ENCODE results near the gene ATP6V0A4. TPM values are rescaled to one million over a fixed set of nuclear protein-coding genes. Genes with fewer than 3 reads are reported as not detected.

Gene ATP6V0A4
- total RNA-seq, 1 experiment from 2014 or later, result not detected

GRCh38 chr7:138802706-138803105 lies 4.7 kb upstream of the ATP6V0A4 start:
- Histone ChIP-seq H3K4me1 (ENCODE audit: insufficient read depth, low read length, poor library complexity, severe bottlenecking) (no peaks in the 10 kb centered on the region), H3K4me3 (ENCODE audit: low read depth, low read length, poor library complexity, severe bottlenecking) (no peak overlapping the region), H3K9me3 (ENCODE audit: low read depth, low read length, poor library complexity, severe bottlenecking) (no peaks in the 10 kb centered on the region), H3K27me3 (replicated peaks; ENCODE audit: insufficient read depth, low read depth, low read length, poor library complexity) (peaks cover 51% of the 10 kb centered on the region), H3K27ac (ENCODE audit: low read depth, low read length, poor library complexity, severe bottlenecking) (no peak overlapping the region), H3K36me3 (ENCODE audit: insufficient read depth, low read length, poor library complexity, severe bottlenecking) (no peaks in the 10 kb centered on the region)
- ChIA-PET POLR2A (ENCODE audit: low non-redundant PET) (no interaction called here), CTCF (no interaction called here)
- no peak for DNase-seq (ENCODE audit: low spot score)
- TF ChIP-seq EZH2 (IDR thresholded peaks at IDR 0.05; ENCODE audit: borderline replicate concordance, low read depth, low read length, poor library complexity, severe bottlenecking), result no peak
- no peak for TF ChIP-seq CTCF (conservative IDR thresholded peaks at IDR 0.05; ENCODE audit: low read depth, low read length)
- BruUV-seq (replicated peaks), result no TSS peak
- intact Hi-C loops (cut with micrococcal nuclease; ENCODE audit: unreplicated experiment), result no loop called here

GRCh38 chr7:138801256-138801655 lies 3.3 kb upstream of the ATP6V0A4 start:
- POLR2A ChIA-PET (ENCODE audit: low non-redundant PET), result no interaction called here
- Histone ChIP-seq H3K9me3 (ENCODE audit: low read depth, low read length, poor library complexity, severe bottlenecking) (no peaks in the 10 kb centered on the region), H3K4me1 (ENCODE audit: insufficient read depth, low read length, poor library complexity, severe bottlenecking) (no peaks in the 10 kb centered on the region), H3K36me3 (ENCODE audit: insufficient read depth, low read length, poor library complexity, severe bottlenecking) (no peaks in the 10 kb centered on the region), H3K4me3 (ENCODE audit: low read depth, low read length, poor library complexity, severe bottlenecking) (no peak overlapping the region), H3K27ac (ENCODE audit: low read depth, low read length, poor library complexity, severe bottlenecking) (no peak overlapping the region), H3K27me3 (replicated peaks; ENCODE audit: insufficient read depth, low read depth, low read length, poor library complexity) (peaks cover 61% of the 10 kb centered on the region)
- BruUV-seq (replicated peaks), result no TSS peak
- TF ChIP-seq EZH2 (IDR thresholded peaks at IDR 0.05; ENCODE audit: borderline replicate concordance, low read depth, low read length, poor library complexity, severe bottlenecking), result no peak
- no peak for TF ChIP-seq CTCF (conservative IDR thresholded peaks at IDR 0.05; ENCODE audit: low read depth, low read length)
- intact Hi-C loops (cut with micrococcal nuclease; ENCODE audit: unreplicated experiment), result no loop called here
- no peak for DNase-seq (ENCODE audit: low spot score)
- CTCF ChIA-PET, result no interaction called here

- H3K27ac ChIP-seq (ENCODE audit: low read depth, low read length, poor library complexity, severe bottlenecking), result no peak overlapping the region
- no peak for DNase-seq (ENCODE audit: low spot score)
- no TSS peak for BruUV-seq (replicated peaks)
- CTCF ChIA-PET, result no interaction called here
- no peak overlapping the region for H3K4me3 ChIP-seq (ENCODE audit: low read depth, low read length, poor library complexity, severe bottlenecking)
- H3K27me3 ChIP-seq (replicated peaks; ENCODE audit: insufficient read depth, low read depth, low read length, poor library complexity), result peaks cover 50% of the 10 kb centered on the region
- H3K9me3 ChIP-seq (ENCODE audit: low read depth, low read length, poor library complexity, severe bottlenecking), result no peaks in the 10 kb centered on the region
- intact Hi-C loops (cut with micrococcal nuclease; ENCODE audit: unreplicated experiment), result no loop called here
- no peaks in the 10 kb centered on the region for H3K4me1 ChIP-seq (ENCODE audit: insufficient read depth, low read length, poor library complexity, severe bottlenecking)
- TF ChIP-seq CTCF (conservative IDR thresholded peaks at IDR 0.05; ENCODE audit: low read depth, low read length), result no peak
- TF ChIP-seq EZH2 (IDR thresholded peaks at IDR 0.05; ENCODE audit: borderline replicate concordance, low read depth, low read length, poor library complexity, severe bottlenecking), result no peak
- no peaks in the 10 kb centered on the region for H3K36me3 ChIP-seq (ENCODE audit: insufficient read depth, low read length, poor library complexity, severe bottlenecking)
- POLR2A ChIA-PET (ENCODE audit: low non-redundant PET), result no interaction called here
Observed at GRCh38 chr7:138799336-138800000, 1.5 kb upstream of the ATP6V0A4 start.

All from A673 (cell line).